ENCODE data around the gene IPCEF1.

- TF ChIP-seq ARNTL (CRISPR knock-in tag; IDR thresholded peaks at IDR 0.05; ENCODE audit: borderline replicate concordance, low read depth) (no peak), GLIS3 (CRISPR knock-in tag; IDR thresholded peaks at IDR 0.05) (no peak), ISL1 (CRISPR knock-in tag; IDR thresholded peaks at IDR 0.05) (no peak), ZNF70 (CRISPR knock-in tag; IDR thresholded peaks at IDR 0.05) (no peak), PPARA (CRISPR knock-in tag; IDR thresholded peaks at IDR 0.05; ENCODE audit: borderline replicate concordance) (no peak), ZFP30 (CRISPR knock-in tag; IDR thresholded peaks at IDR 0.05) (no peak), RARB (CRISPR knock-in tag; IDR thresholded peaks at IDR 0.05) (no peak), PATZ1 (CRISPR knock-in tag; IDR thresholded peaks at IDR 0.05; ENCODE audit: borderline replicate concordance) (no peak), ZC3H10 (CRISPR knock-in tag; IDR thresholded peaks at IDR 0.05) (no peak), ZNF8 (CRISPR knock-in tag; IDR thresholded peaks at IDR 0.05) (no peak), TCF4 (CRISPR knock-in tag; IDR thresholded peaks at IDR 0.05; ENCODE audit: borderline replicate concordance) (no peak), OSR1 (CRISPR knock-in tag; IDR thresholded peaks at IDR 0.05) (no peak), TSHZ2 (CRISPR knock-in tag; IDR thresholded peaks at IDR 0.05) (no peak), CREB5 (CRISPR knock-in tag; IDR thresholded peaks at IDR 0.05; ENCODE audit: low read depth) (no peak)
These were observed 47.2 kb upstream of the IPCEF1 start for GRCh38 chr6:154403788-154404187.
